Loucy (cell line): Measurements from ENCODE around the gene BRIP1.

ENCODE experiments used
- EZH2phosphoT487 ChIP-seq: fragments of 200-600 bp; IDR thresholded peaks from 2 replicates; pipeline ENCODE4 v1.6.1; 2018; ENCODE audit warnings: antibody characterized with exemption, mild to moderate bottlenecking, moderate library complexity, borderline replicate concordance
- TF ChIP-seq, protein P1 (sequence below): fragments of 200-600 bp; sonication (generic); conservative IDR thresholded peaks from 2 replicates; pipeline ENCODE4 v1.5.1; 2014; ENCODE audit warnings: mild to moderate bottlenecking, antibody characterized with exemption, low read length

DNA sequence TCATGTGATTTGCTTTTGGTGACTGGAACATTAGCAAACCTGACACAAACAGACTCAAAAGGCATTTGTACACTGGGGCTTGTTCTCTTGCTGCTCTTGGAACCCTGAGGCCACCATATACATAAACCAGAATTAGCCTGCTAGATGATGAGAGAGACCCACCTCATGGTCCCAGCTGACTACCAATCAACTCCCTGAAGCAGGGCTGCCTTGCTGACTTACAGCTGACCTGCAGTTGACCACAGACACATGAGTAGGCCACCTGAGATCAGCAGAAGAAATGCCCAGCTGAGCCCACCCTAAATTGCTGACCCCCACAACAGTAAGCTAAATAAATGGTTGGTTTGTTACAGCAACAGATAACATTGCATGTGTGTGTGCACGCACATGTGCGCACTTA lies 28.7 kb downstream of the BRIP1 start:
- TF ChIP-seq, protein P1, sequence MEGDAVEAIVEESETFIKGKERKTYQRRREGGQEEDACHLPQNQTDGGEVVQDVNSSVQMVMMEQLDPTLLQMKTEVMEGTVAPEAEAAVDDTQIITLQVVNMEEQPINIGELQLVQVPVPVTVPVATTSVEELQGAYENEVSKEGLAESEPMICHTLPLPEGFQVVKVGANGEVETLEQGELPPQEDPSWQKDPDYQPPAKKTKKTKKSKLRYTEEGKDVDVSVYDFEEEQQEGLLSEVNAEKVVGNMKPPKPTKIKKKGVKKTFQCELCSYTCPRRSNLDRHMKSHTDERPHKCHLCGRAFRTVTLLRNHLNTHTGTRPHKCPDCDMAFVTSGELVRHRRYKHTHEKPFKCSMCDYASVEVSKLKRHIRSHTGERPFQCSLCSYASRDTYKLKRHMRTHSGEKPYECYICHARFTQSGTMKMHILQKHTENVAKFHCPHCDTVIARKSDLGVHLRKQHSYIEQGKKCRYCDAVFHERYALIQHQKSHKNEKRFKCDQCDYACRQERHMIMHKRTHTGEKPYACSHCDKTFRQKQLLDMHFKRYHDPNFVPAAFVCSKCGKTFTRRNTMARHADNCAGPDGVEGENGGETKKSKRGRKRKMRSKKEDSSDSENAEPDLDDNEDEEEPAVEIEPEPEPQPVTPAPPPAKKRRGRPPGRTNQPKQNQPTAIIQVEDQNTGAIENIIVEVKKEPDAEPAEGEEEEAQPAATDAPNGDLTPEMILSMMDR = no peak
- TF ChIP-seq EZH2phosphoT487 = no peak
